ENCODE data around the gene CRELD2.

DNA sequence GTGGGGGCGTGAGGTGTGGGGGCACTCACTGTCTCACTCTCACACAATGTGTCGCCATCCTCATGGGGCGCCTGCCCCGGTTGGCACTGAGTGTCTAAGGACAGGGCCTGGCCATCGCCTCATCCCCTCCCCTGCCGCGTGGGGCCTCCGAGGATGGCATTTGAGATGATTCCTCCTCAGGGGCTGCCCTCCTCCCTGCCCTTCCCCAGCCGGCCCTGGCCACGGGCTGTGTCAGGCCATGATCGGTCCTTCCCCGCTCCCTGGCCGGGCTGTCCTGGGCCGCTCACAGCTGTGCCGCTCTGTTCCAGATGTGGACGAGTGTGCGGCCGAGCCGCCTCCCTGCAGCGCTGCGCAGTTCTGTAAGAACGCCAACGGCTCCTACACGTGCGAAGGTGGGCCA lies 4.5 kb downstream of the CRELD2 start:
- no peak for TF ChIP-seq SIN3A (IDR thresholded peaks at IDR 0.05; ENCODE audit: borderline replicate concordance, insufficient read depth, low read length)
- no peak for TF ChIP-seq TAF1 (IDR thresholded peaks at IDR 0.05; ENCODE audit: borderline replicate concordance, insufficient read depth, low read length)
- no peak for TF ChIP-seq POLR2AphosphoS5 (IDR thresholded peaks at IDR 0.05; ENCODE audit: low read depth, low read length)

Measured in PFSK-1 (cell line).